K562 (cell line): ENCODE results near the gene RRAGD. TPM values are rescaled to one million over a fixed set of nuclear protein-coding genes. Genes with fewer than 3 reads are reported as not detected.

Experiments
- ATAC-seq: fragments of 200-7000 bp; cut with Tn5 transposase; 3 replicates; pipeline ENCODE4 v1.9.1; 2020; ENCODE audit warnings: moderate library complexity
- BruUV-seq: library from RNA; stranded (reverse); fragments of 400-500 nt; replicated peaks from 2 replicates; lab custom pipeline; 2021; lab: Mats Ljungman, UMichigan
- CTCF ChIA-PET: fragments of 300-600 bp; formaldehyde crosslinking; extraction: SDS; loops from one replicate; lab custom pipeline; 2021; ENCODE audit warnings: low intra/inter-chr PET ratio; lab: Yijun Ruan, JAX
- POLR2A ChIA-PET: fragments of 300-600, 350-650 bp; sonication (Branson Sonifier 250); formaldehyde crosslinking; extraction: SDS; loops from one replicate; lab custom pipeline; 2021; ENCODE audit warnings: antibody characterized with exemption, inconsistent platforms; lab: Yijun Ruan, JAX
- DNase-seq, 4 experiments: peaks; one replicate each; pipeline versions ENCODE4 v3.0.0 to v3.0.0-alpha.2; 2011 to 2018; ENCODE audit warnings: low spot score in 3 of 4, mixed read lengths in 3 of 4; ENCODE audit errors: extremely low read depth in 1 of 4
- FAIRE-seq: peaks from 2 replicates; lab custom pipeline; 2011; peaks lifted over from hg19 to GRCh38; lab: Jason Lieb, UNC
- H2AFZ ChIP-seq: 2 replicates; pipeline ENCODE4 v1.6.0; 2011; ENCODE audit warnings: low read depth, low read length, control low read depth, inconsistent platforms
- H3K27ac ChIP-seq: fragments of 200-600 bp; 3 replicates; pipeline ENCODE4 v1.8.0; 2011; ENCODE audit warnings: low read depth, mild to moderate bottlenecking, control low read depth, inconsistent platforms, low read length, moderate library complexity, mixed read lengths; ENCODE audit errors: extremely low read depth
- H3K27me3 ChIP-seq, 2 experiments: fragments of 300-600 bp in 1 of 2; 2 replicates in 1 of 2; 3 replicates in 1 of 2; pipeline versions ENCODE4 v1.6.0 to v1.8.0; 2011; ENCODE audit warnings: inconsistent platforms in 2 of 2, low read length in 2 of 2, mild to moderate bottlenecking in 1 of 2, mixed read lengths in 1 of 2, moderate library complexity in 1 of 2; ENCODE audit not compliant: control insufficient read depth in 2 of 2, insufficient read depth in 2 of 2
- H3K36me3 ChIP-seq: fragments of 300-600 bp; 3 replicates; pipeline ENCODE4 v1.8.0; 2011; ENCODE audit warnings: mild to moderate bottlenecking, low read length, inconsistent platforms; ENCODE audit not compliant: control insufficient read depth, insufficient read depth
- H3K4me1 ChIP-seq, 2 experiments: fragments of 200-600 bp in 1 of 2; replicated peaks in 1 of 2; 2 replicates in 1 of 2; 3 replicates in 1 of 2; pipeline versions ENCODE4 v1.5.1 to v1.8.0; 2011; ENCODE audit warnings: inconsistent platforms in 2 of 2, low read length in 2 of 2, mild to moderate bottlenecking in 1 of 2, mixed read lengths in 1 of 2, moderate library complexity in 1 of 2; ENCODE audit not compliant: control insufficient read depth in 2 of 2, insufficient read depth in 2 of 2
- H3K4me2 ChIP-seq: 2 replicates; pipeline ENCODE4 v1.6.1; 2011; ENCODE audit warnings: low read length, control low read depth, inconsistent platforms, mixed read lengths; ENCODE audit not compliant: insufficient read depth
- H3K4me3 ChIP-seq: fragments of 200-600 bp; sonication (generic), shearing (Covaris generic); 2 replicates; pipeline ENCODE4 v1.5.1; 2016; ENCODE audit warnings: control low read depth, inconsistent platforms
- H3K79me2 ChIP-seq: fragments of 200-600 bp; 3 replicates; pipeline ENCODE4 v1.8.0; 2011; ENCODE audit warnings: low read length, inconsistent platforms; ENCODE audit not compliant: control insufficient read depth, insufficient read depth
- H3K9ac ChIP-seq, 2 experiments: 2 replicates each; pipeline versions ENCODE4 v1.6.0 to v1.6.1; 2011; ENCODE audit warnings: low read depth in 2 of 2, low read length in 2 of 2, control low read depth in 1 of 2, inconsistent platforms in 1 of 2, mild to moderate bottlenecking in 1 of 2, mixed read lengths in 1 of 2; ENCODE audit not compliant: insufficient read depth in 1 of 2
- H3K9me1 ChIP-seq: one replicate; pipeline ENCODE4 v1.6.0; 2011; ENCODE audit warnings: inconsistent platforms, mild to moderate bottlenecking, low read length, moderate library complexity; ENCODE audit not compliant: control insufficient read depth, insufficient read depth
- H3K9me3 ChIP-seq: replicated peaks from 2 replicates; pipeline ENCODE4 v1.5.1; 2011; ENCODE audit warnings: low read depth, low read length, inconsistent platforms; ENCODE audit not compliant: control insufficient read depth, insufficient read depth
- H4K20me1 ChIP-seq: replicated peaks from 2 replicates; pipeline ENCODE4 v1.6.1; 2011; ENCODE audit warnings: low read length, inconsistent platforms, mixed read lengths; ENCODE audit not compliant: control insufficient read depth, insufficient read depth
- KLF13 ChIP-seq: fragments of 450-650 bp; IDR thresholded peaks from 2 replicates; pipeline ENCODE4 v1.6.1; 2016; ENCODE audit warnings: missing genetic modification characterization, low read depth, mild to moderate bottlenecking, missing compliant biosample characterization, moderate library complexity, borderline replicate concordance
- MYBL2 ChIP-seq, 2 experiments: fragments of 450-650 bp in 1 of 2; sonication (generic) in 1 of 2; formaldehyde crosslinking in 1 of 2; IDR thresholded peaks; 2 replicates each; pipeline versions ENCODE4 v1.6.1 to v1.8.1; 2017 to 2022; ENCODE audit warnings: borderline replicate concordance in 1 of 2, inconsistent platforms in 1 of 2, low read depth in 1 of 2, mild to moderate bottlenecking in 1 of 2, missing genetic modification reagents in 1 of 2, moderate library complexity in 1 of 2
- NCOA1 ChIP-seq: fragments of 450-650 bp; IDR thresholded peaks from 2 replicates; pipeline ENCODE4 v1.6.1; 2016; ENCODE audit warnings: low read depth
- SMARCC2 ChIP-seq: fragments of 450-650 bp; IDR thresholded peaks from 2 replicates; pipeline ENCODE4 v1.6.1; 2017; ENCODE audit warnings: antibody characterized with exemption, moderate library complexity, mild to moderate bottlenecking, low read depth
- TAF7 ChIP-seq: fragments of 450-650 bp; IDR thresholded peaks from 2 replicates; pipeline ENCODE4 v1.6.1; 2016; ENCODE audit warnings: missing genetic modification characterization, missing compliant biosample characterization
- ZKSCAN8 ChIP-seq: fragments of 200-800 bp; sonication (Bioruptor generic); IDR thresholded peaks from 2 replicates; pipeline ENCODE4 v1.6.1; 2016; ENCODE audit warnings: missing genetic modification characterization, missing compliant biosample characterization
- ZNF384 ChIP-seq: IDR thresholded peaks from 2 replicates; pipeline ENCODE4 v1.6.1; 2012; ENCODE audit warnings: low read depth, low read length, improper control_type of control experiment
- ZNF395 ChIP-seq: fragments of 200-800 bp; sonication (Bioruptor generic); IDR thresholded peaks from 2 replicates; pipeline ENCODE4 v1.6.1; 2017; ENCODE audit warnings: missing genetic modification characterization, missing compliant biosample characterization
- WGBS: fragments of 100-300 bp; shearing (Covaris generic); methylation state at CpG from one replicate; pipeline ENCODE4 v1.1.6; 2016; ENCODE audit warnings: low coverage, mixed read lengths; ENCODE audit not compliant: insufficient coverage; ENCODE audit errors: missing lambda C conversion rate; 5-methylcytosine and 5-hydroxymethylcytosine counted together
- in situ Hi-C: fragments of 300-500 bp; cut with MboI; formaldehyde crosslinking; loops from 4 replicates; pipeline ENCODE4 v1.15.0; 2018; ENCODE audit warnings: inconsistent platforms, mixed read lengths
- intact Hi-C: fragments of 100-400 bp; cut with micrococcal nuclease; formaldehyde crosslinking; loops from 2 replicates; pipeline ENCODE4 v1.14.2; 2022
- polyA plus RNA-seq, 8 experiments: library from polyadenylated mRNA; depleted of rRNA in 4 of 8; stranded (reverse) in 5 of 8; unstranded in 3 of 8; fragments of >200 nt; fragmentation: Nextera tagmentation in 2 of 8; fragmentation: Illumina TruSeq in 1 of 8; extraction: Ambion mirVana in 2 of 8; extraction: Trizol in 1 of 8; gene quantifications; 2 replicates each; pipeline versions ENCODE4 v1.2.1 to v1.2.3, GENCODE V29; 2011 to 2014; ENCODE audit warnings: inconsistent platforms in 1 of 8, missing spikeins in 1 of 8
- total RNA-seq, 7 experiments: library from RNA; depleted of rRNA in 6 of 7; stranded (reverse); fragments of >200 nt in 6 of 7; fragmentation: Illumina TruSeq in 2 of 7; extraction: Trizol in 2 of 7; gene quantifications; 2 replicates each; pipeline versions ENCODE4 v1.2.1 to v1.2.3, GENCODE V29; 2011 to 2021; ENCODE audit warnings: low replicate concordance in 1 of 7

RRAGD gene
- total and polyA plus RNA-seq, 9 of the 15 experiments (the other 6 are each of a cell fraction or from before 2014, with no cell fraction given) = 0.03 to 0.07 (median 0.04) TPM; not detected in 6

GRCh38 chr6:89459501-89459900 is 47.4 kb upstream of the RRAGD start:
- no peaks in the 10 kb centered on the region for H3K9me3 ChIP-seq
- ChIA-PET CTCF (no interaction called here), POLR2A (no interaction called here)
- H4K20me1 ChIP-seq = no peaks in the 10 kb centered on the region
- no peak overlapping the region for H2AFZ ChIP-seq
- ATAC-seq (no peak), FAIRE-seq (no peak), DNase-seq (no peak)
- BruUV-seq = no TSS peak
- H3K4me2 ChIP-seq = no peak overlapping the region
- H3K36me3 ChIP-seq = no peaks in the 10 kb centered on the region
- H3K4me3 ChIP-seq = no peak overlapping the region
- no peak overlapping the region for H3K27ac ChIP-seq
- peaks cover 0 to 7% of the 10 kb centered on the region in 2 experiments; a peak in 4 of 5 replicates for H3K27me3 ChIP-seq
- no peak overlapping the region for H3K9ac ChIP-seq
- no peaks in the 10 kb centered on the region for H3K4me1 ChIP-seq
- H3K79me2 ChIP-seq = no peaks in the 10 kb centered on the region
- intact Hi-C loops = no loop called here
- in situ Hi-C loops = no loop called here
- H3K9me1 ChIP-seq = no peaks in the 10 kb centered on the region
- 0% methylated on average over 1 of the region's 1 CpG for WGBS
- TF ChIP-seq ZNF384 = no peak
- no peak for TF ChIP-seq ZKSCAN8 (CRISPR knock-in tag)
- no peak for TF ChIP-seq TAF7 (tag)
- no peak for TF ChIP-seq MYBL2 (IDR thresholded peaks at IDR 0.05; ENCODE audit: low read depth)
- no peak for TF ChIP-seq MYBL2 (CRISPR knock-in tag; IDR thresholded peaks at IDR 0.05; ENCODE audit: borderline replicate concordance)
- TF ChIP-seq ZNF395 (CRISPR knock-in tag) = no peak
- no peak for TF ChIP-seq KLF13 (tag)
- TF ChIP-seq NCOA1 = no peak
- no peak for TF ChIP-seq SMARCC2
